Epithelial cell of esophagus (primary cell): ENCODE data around the gene ACOT9.

Experiments
- DNase-seq: peaks from one replicate; pipeline ENCODE4 v3.0.0; 2010; ENCODE audit warnings: low read depth
- H3K4me3 ChIP-seq: 2 replicates; pipeline ENCODE4 v1.5.1; 2011; ENCODE audit warnings: mild to moderate bottlenecking, low read length, control low read depth
- TF ChIP-seq, protein P1 (sequence below): IDR thresholded peaks from 2 replicates; pipeline ENCODE4 v1.5.1; 2011; ENCODE audit warnings: low read depth, mild to moderate bottlenecking, low read length, control low read depth, inconsistent platforms; ENCODE audit not compliant: insufficient read depth; ENCODE audit errors: missing control alignments

ACOT9 gene

DNA sequence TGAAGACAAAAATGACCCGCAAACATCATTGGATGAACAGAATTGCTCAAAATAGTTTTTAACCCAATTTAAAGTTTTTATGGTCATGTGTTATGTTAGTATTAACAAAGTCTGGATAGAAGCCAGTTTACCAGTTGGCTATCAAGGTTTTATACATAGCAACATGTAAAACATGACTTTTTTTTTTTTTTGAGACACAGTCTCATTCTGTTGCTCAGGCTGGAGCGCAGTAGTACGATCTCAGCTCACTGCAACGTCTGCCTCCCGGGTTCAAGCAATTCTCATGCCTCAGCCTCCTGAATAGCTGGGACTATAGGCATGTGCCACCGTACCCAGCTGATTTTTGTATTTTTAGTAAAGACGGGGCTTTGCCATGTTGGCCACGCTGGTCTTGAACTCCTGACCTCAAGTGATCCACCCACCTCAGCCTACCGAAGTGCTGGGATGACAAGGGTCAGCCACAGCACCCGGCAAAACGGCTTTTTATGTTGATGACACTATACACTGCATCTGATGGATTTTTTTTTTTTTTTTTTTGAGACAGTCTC is 43.3 kb upstream of the ACOT9 start:
- TF ChIP-seq, protein P1, sequence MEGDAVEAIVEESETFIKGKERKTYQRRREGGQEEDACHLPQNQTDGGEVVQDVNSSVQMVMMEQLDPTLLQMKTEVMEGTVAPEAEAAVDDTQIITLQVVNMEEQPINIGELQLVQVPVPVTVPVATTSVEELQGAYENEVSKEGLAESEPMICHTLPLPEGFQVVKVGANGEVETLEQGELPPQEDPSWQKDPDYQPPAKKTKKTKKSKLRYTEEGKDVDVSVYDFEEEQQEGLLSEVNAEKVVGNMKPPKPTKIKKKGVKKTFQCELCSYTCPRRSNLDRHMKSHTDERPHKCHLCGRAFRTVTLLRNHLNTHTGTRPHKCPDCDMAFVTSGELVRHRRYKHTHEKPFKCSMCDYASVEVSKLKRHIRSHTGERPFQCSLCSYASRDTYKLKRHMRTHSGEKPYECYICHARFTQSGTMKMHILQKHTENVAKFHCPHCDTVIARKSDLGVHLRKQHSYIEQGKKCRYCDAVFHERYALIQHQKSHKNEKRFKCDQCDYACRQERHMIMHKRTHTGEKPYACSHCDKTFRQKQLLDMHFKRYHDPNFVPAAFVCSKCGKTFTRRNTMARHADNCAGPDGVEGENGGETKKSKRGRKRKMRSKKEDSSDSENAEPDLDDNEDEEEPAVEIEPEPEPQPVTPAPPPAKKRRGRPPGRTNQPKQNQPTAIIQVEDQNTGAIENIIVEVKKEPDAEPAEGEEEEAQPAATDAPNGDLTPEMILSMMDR, result no peak
- no peak overlapping the region for H3K4me3 ChIP-seq

GRCh38 chrX:23785580-23785979 is 42.5 kb upstream of the ACOT9 start:
- peak overlapping the region; percentile 83 for H3K4me3 ChIP-seq
- TF ChIP-seq, protein P1, result no peak
- peak; percentile 33 for DNase-seq

More for the DNA sequence above, 43.3 kb upstream of the ACOT9 start:
- peak; percentile 73 for DNase-seq

- peak; percentile 58 for DNase-seq
Measured at GRCh38 chrX:23784470-23785331, 41.6 kb upstream of the ACOT9 start.

DNA sequence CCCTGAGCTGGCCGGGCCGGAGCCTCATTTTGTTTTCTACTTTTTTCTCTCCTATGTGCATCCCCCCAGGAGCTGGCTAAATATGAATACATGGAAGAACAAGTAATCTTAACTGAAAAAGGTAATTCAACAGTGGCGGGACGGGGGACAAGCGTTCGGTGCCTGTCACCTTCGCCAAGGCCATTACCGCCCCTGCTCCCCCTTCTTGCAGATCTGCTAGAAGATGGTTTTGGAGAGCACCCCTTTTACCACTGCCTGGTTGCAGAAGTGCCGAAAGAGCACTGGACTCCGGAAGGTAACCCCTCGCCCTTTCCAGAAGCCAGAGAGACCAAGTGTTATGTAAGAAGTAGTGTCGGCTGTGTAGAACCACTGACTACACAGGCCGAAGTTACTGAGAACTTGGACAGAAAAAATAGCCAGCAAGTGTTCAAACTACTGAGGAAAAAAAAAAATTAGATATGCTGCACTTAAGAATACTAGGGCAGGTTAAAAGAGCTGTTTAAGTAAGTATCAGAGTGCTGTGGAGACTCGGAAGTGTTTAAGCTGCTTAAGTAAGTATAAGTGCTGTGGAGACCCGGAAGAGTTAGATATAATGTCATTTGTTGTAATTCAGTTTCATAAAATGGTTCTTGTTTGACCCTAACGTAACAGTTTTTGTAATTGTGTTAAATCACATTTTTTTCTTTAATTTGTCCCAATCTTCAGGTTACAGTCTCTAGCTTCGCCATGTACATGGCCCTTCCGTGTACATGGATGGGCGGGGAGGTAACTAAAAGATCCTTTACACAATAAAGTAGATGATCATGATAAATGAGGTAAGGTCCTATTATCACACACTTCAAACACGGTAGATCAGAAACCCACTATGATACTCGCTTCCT is 40.8 kb upstream of the ACOT9 start:
- H3K4me3 ChIP-seq, result peak overlapping the region; percentile 83
- no peak for DNase-seq
- TF ChIP-seq, protein P1, result no peak

More at GRCh38 chrX:23784470-23785331, 41.6 kb upstream of the ACOT9 start:
- peak overlapping the region; percentile 83 for H3K4me3 ChIP-seq
- TF ChIP-seq, protein P1, result no peak

GRCh38 chrX:23782863-23783588 is 40.0 kb upstream of the ACOT9 start, which contains the start of gene SAT1:
TSS of gene SAT1 (plus strand) at chrX:23783173. CDS start at chrX:23783352, 179 bp downstream.
- DNase-seq, result peak; percentile 93
- TF ChIP-seq, protein P1, result peak; percentile 61
- H3K4me3 ChIP-seq, result peak within 1 kb of the TSS; percentile 83

DNA sequence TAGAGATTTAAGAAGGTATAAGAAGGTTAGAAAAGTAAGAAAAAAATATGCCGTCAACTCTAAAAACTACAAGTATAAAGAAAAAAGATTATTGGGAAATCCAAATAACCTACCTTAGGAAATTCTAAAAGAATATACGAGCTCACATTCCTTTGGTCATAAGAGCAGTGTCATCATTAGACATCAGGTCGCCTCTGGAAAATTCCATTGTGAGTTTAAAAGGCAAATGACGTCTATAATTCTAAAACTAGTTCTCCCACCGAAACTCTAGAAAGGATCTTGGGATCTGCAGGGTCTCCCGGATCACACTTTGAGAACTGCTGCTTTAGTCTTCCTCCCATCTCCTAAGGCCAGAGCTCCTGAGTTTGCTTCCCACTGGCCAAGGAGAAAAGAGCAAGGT is 39.4 kb upstream of the ACOT9 start:
- H3K4me3 ChIP-seq, result peak overlapping the region; percentile 25
- DNase-seq, result no peak
- TF ChIP-seq, protein P1, result no peak
